ENCODE data around the gene RPP25. TPM values are rescaled to one million over a fixed set of nuclear protein-coding genes. Genes with fewer than 3 reads are reported as not detected.

RPP25 gene
- polyA plus RNA-seq, 2 of the 4 experiments (the other 2 are of a cell fraction): 8.8 to 13.7 TPM

DNA sequence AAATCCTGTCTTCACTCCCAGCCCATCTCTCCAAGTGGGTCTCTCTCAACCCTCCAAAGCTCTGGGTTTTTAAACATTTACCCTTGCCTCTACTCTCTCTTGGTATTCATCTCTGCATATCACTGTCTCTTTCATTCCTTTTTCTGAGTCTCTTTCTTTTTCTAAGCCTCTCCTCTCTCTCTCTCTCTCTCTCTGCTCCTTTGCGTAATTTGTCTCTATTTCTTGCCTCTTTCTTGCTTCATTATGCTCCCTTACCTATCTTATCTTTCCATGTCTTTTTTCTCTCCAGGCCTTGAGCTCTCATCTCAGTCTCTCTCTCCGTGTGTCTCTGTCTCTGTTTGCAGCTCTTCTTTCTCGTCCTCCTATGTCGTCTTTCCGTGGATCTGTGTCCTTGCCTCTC, 38.1 kb upstream of the RPP25 start:
- TF ChIP-seq CEBPB (IDR thresholded peaks at IDR 0.05): no peak
- TF ChIP-seq FOSB (CRISPR knock-in tag; IDR thresholded peaks at IDR 0.05): no peak
- no peak for TF ChIP-seq HOXB5 (CRISPR knock-in tag; IDR thresholded peaks at IDR 0.05)
- no peak for TF ChIP-seq HDAC2 (IDR thresholded peaks at IDR 0.05)
- TF ChIP-seq, protein P1, sequence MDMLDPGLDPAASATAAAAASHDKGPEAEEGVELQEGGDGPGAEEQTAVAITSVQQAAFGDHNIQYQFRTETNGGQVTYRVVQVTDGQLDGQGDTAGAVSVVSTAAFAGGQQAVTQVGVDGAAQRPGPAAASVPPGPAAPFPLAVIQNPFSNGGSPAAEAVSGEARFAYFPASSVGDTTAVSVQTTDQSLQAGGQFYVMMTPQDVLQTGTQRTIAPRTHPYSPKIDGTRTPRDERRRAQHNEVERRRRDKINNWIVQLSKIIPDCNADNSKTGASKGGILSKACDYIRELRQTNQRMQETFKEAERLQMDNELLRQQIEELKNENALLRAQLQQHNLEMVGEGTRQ (IDR thresholded peaks at IDR 0.05): no peak
- H3K9me3 ChIP-seq: no peaks in the 10 kb centered on the region
- no peak for ATAC-seq
- ChIA-PET POLR2A (interaction anchor here (0.6 to 1.8 kb wide), 7 partner anchors 21 to 458 kb away, joined by 3 to 14 read pairs (median 5); partner anchors contain the start of genes MPI, PPCDC and RPP25), CTCF (interaction anchor here (1.0 to 2.8 kb wide), 7 partner anchors 17 to 153 kb away, joined by 3 to 13 read pairs (median 4); partner anchors contain the start of genes PPCDC and RPP25)
- FAIRE-seq: no peak
- 41% methylated on average over 5 of the region's 5 CpGs for WGBS (ENCODE audit: missing lambda C conversion rate)
- DNase-seq (ENCODE audit: low read depth in 1 of 2, low spot score in 1 of 2): no peak
- peak overlapping the region; percentile 89 for H3K4me2 ChIP-seq
- peak overlapping the region; percentile 73; the same call in 2 of the 3 replicates for H3K4me3 ChIP-seq
- H3K4me1 ChIP-seq: peaks cover 7% of the 10 kb centered on the region; the same call in 2 of the 3 replicates
- H3K27ac ChIP-seq: no peak overlapping the region

DNA sequence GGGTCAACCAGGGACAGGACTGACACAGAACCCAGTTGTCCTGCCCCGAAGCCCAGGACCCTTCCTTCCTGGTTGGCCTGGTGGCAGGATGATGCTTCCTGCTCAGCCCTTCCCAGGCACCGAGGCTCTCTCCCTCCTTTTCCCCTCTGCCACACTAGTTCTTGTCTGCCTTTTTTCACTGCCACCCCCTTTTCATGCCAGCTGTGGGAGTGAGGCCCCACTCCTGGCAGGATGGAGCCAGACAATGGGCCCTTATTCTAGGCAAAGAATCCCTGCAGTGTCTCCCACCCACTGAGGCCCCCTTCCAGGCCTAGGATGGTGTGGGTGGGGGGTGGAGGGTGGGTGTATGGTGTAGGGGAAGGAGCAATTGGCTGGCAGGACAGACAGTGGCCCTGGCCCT, 37.7 kb upstream of the RPP25 start:
- POLR2A ChIA-PET: interaction anchor here (1.4 kb wide), 1 partner anchor 37 kb away, joined by 14 read pairs; the partner anchor contains the start of gene RPP25
- no peak for ATAC-seq
- Histone ChIP-seq H3K4me1 (peaks cover 7% of the 10 kb centered on the region; the same call in 2 of the 3 replicates), H3K4me2 (no peak overlapping the region), H3K27ac (no peak overlapping the region), H3K9me3 (no peaks in the 10 kb centered on the region), H3K4me3 (no peak overlapping the region)
- CTCF ChIA-PET: interaction anchor here (1.0 to 2.8 kb wide), 2 partner anchors 38 to 55 kb away, joined by 3 to 13 read pairs; partner anchors contain the start of gene RPP25
- no peak for FAIRE-seq
- 0% methylated on average over 2 of the region's 2 CpGs for WGBS (ENCODE audit: missing lambda C conversion rate)
- no peak for TF ChIP-seq CHD2 (IDR thresholded peaks at IDR 0.05; ENCODE audit: low read length, partially characterized antibody)
- TF ChIP-seq JUNB (IDR thresholded peaks at IDR 0.05): no peak
- TF ChIP-seq RFX5 (IDR thresholded peaks at IDR 0.05): no peak
- TF ChIP-seq TP53 (CRISPR knock-in tag; IDR thresholded peaks at IDR 0.05): no peak
- TF ChIP-seq CBX2 (IDR thresholded peaks at IDR 0.05; ENCODE audit: borderline replicate concordance, low read depth): no peak
- no peak for TF ChIP-seq HEYL (CRISPR knock-in tag; IDR thresholded peaks at IDR 0.05)
- TF ChIP-seq EP300 (IDR thresholded peaks at IDR 0.05): no peak
- TF ChIP-seq KDM5A (IDR thresholded peaks at IDR 0.05): no peak
- no peak for DNase-seq (ENCODE audit: low read depth in 1 of 2, low spot score in 1 of 2)

DNA sequence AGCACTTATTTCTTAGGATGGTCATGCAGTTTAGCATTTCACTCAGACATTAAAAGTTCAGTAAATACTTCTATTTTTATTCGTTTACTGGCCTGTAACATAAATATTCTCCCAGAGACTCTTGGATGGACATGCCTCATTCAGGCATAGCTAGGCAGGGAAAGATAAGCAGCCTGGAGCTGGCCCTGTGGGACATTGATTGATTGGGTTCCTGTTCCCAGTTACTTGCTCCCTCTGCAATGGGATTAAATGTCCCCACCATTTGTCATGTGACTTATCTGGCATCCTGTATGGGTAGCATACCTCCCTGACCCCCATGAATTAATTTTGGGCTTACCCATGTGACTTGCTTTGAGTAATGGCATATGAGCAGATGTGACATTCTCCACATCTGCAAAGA, 36.0 kb upstream of the RPP25 start:
- TF ChIP-seq MAZ (IDR thresholded peaks at IDR 0.05; ENCODE audit: borderline replicate concordance, low read depth, low read length) (no peak), FOXS1 (CRISPR knock-in tag; IDR thresholded peaks at IDR 0.05) (no peak), HOXA7 (CRISPR knock-in tag; IDR thresholded peaks at IDR 0.05) (no peak), RNF2 (IDR thresholded peaks at IDR 0.05; ENCODE audit: borderline replicate concordance, low read depth) (no peak), FOSB (CRISPR knock-in tag; IDR thresholded peaks at IDR 0.05) (no peak), TFCP2L1 (CRISPR knock-in tag; IDR thresholded peaks at IDR 0.05) (no peak), HDAC2 (IDR thresholded peaks at IDR 0.05) (no peak), ZNF302 (CRISPR knock-in tag; IDR thresholded peaks at IDR 0.05) (no peak), KDM5A (IDR thresholded peaks at IDR 0.05) (no peak), SREBF2 (IDR thresholded peaks at IDR 0.05) (no peak)
- TF ChIP-seq, protein P2, sequence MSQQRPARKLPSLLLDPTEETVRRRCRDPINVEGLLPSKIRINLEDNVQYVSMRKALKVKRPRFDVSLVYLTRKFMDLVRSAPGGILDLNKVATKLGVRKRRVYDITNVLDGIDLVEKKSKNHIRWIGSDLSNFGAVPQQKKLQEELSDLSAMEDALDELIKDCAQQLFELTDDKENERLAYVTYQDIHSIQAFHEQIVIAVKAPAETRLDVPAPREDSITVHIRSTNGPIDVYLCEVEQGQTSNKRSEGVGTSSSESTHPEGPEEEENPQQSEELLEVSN (IDR thresholded peaks at IDR 0.05; ENCODE audit: borderline replicate concordance, low read depth): no peak
- TF ChIP-seq, protein P3, sequence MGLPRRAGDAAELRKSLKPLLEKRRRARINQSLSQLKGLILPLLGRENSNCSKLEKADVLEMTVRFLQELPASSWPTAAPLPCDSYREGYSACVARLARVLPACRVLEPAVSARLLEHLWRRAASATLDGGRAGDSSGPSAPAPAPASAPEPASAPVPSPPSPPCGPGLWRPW (IDR thresholded peaks at IDR 0.05): no peak
- no peak for DNase-seq (ENCODE audit: low read depth in 1 of 2, low spot score in 1 of 2)
- no peak for ATAC-seq
- FAIRE-seq: no peak
- Histone ChIP-seq H3K27ac (no peak overlapping the region), H3K4me1 (peaks cover 7% of the 10 kb centered on the region; the same call in 2 of the 3 replicates), H3K4me3 (no peak overlapping the region), H3K4me2 (no peak overlapping the region), H3K9me3 (no peaks in the 10 kb centered on the region)
- 15% methylated on average over 1 of the region's 1 CpG for WGBS (ENCODE audit: missing lambda C conversion rate)
- ChIA-PET POLR2A (no interaction called here), CTCF (interaction anchor here (0.7 to 1.1 kb wide), 2 partner anchors 18 to 36 kb away, joined by 3 to 4 read pairs; no protein-coding TSS in a partner anchor)
